Body of pancreas (tissue), 4 donors: ENCODE data around the gene SIAH3.

Source experiments
- POLR2A ChIP-seq, 3 donors: fragments of 450-650 bp; IDR thresholded peaks; one replicate each; pipeline ENCODE4 v1.6.1; 2016; ENCODE audit warnings: antibody characterized with exemption in 3 of 3, mild to moderate bottlenecking in 2 of 3
- TF ChIP-seq, protein P1 (sequence below), 7 experiments: fragments of 450-650 bp in 4 of 7; fragments of 200-600 bp in 3 of 7; sonication (generic) in 3 of 7; IDR thresholded peaks; one replicate each; pipeline ENCODE4 v1.5.1; 2016 to 2019; ENCODE audit warnings: antibody characterized with exemption in 7 of 7

DNA sequence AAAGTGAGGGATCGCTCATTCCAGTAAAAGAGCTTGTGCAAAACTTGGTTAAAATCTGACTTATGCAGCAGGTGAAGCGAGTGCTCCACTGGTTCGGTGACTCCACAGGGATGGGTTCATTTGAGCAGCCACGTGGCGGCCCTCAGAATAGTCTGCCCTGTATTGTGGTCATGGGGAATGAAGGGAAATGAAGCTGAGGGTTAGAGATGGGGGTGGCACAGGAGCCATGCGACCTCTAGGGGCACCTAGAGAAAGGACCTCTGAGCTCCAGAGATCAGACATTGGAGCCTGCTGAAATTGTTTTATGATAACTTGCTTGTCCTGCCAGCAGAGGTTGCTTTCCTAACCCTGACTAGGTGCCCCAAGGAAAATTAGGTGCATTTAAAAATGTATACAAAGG, 122.8 kb downstream of the SIAH3 start:
- TF ChIP-seq, protein P1, sequence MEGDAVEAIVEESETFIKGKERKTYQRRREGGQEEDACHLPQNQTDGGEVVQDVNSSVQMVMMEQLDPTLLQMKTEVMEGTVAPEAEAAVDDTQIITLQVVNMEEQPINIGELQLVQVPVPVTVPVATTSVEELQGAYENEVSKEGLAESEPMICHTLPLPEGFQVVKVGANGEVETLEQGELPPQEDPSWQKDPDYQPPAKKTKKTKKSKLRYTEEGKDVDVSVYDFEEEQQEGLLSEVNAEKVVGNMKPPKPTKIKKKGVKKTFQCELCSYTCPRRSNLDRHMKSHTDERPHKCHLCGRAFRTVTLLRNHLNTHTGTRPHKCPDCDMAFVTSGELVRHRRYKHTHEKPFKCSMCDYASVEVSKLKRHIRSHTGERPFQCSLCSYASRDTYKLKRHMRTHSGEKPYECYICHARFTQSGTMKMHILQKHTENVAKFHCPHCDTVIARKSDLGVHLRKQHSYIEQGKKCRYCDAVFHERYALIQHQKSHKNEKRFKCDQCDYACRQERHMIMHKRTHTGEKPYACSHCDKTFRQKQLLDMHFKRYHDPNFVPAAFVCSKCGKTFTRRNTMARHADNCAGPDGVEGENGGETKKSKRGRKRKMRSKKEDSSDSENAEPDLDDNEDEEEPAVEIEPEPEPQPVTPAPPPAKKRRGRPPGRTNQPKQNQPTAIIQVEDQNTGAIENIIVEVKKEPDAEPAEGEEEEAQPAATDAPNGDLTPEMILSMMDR (IDR thresholded peaks at IDR 0.05), result no peak
- no peak for TF ChIP-seq POLR2A (IDR thresholded peaks at IDR 0.05)
